ENCODE results near the gene AP2B1.
"Not testable (repeated sequence)": the region's sequence is repeated elsewhere in the genome, so short reads cannot be mapped to it uniquely, and the experiment has no call there.

The AP2B1 gene

GRCh38 chr17:35577830-35578196, 9.3 kb upstream of the AP2B1 start:
- no peak for DNase-seq

GRCh38 chr17:35578197-35578928, 8.8 kb upstream of the AP2B1 start, which contains the start of gene PEX12:
Gene PEX12 (minus strand): TSS chr17:35578571. CDS start chr17:35578021, 550 bp downstream.
- peak; percentile 81 for DNase-seq

GRCh38 chr17:35578929-35579432, 8.1 kb upstream of the AP2B1 start:
- no peak for DNase-seq

GRCh38 chr17:35584061-35584460, 3.1 kb upstream of the AP2B1 start:
- no peak for DNase-seq

GRCh38 chr17:35586569-35587073, 501 bp upstream of the AP2B1 start:
- no peak for DNase-seq

- no peak for DNase-seq
These were observed 1.2 kb downstream of the AP2B1 start for GRCh38 chr17:35588196-35588920.

- DNase-seq: no peak
These were observed 8.9 kb downstream of the AP2B1 start for GRCh38 chr17:35596072-35596471.

- DNase-seq: no peak
These were observed 9.6 kb downstream of the AP2B1 start for GRCh38 chr17:35596530-35597233.

- DNase-seq: no peak
These were observed 10.5 kb downstream of the AP2B1 start for GRCh38 chr17:35597604-35598003.

- no peak for DNase-seq
These were observed 16.6 kb downstream of the AP2B1 start for GRCh38 chr17:35603674-35604073.

GRCh38 chr17:35605678-35606077, 18.6 kb downstream of the AP2B1 start:
- no peak for DNase-seq

GRCh38 chr17:35607239-35607847, 20.2 kb downstream of the AP2B1 start:
- DNase-seq: no peak

GRCh38 chr17:35609831-35610230, 22.7 kb downstream of the AP2B1 start:
- no peak for DNase-seq

GRCh38 chr17:35610746-35611145, 23.6 kb downstream of the AP2B1 start:
- not testable (repeated sequence) for DNase-seq

GRCh38 chr17:35612924-35613521, 25.9 kb downstream of the AP2B1 start:
- DNase-seq: no peak

GRCh38 chr17:35614810-35615209, 27.7 kb downstream of the AP2B1 start:
- DNase-seq: no peak

- DNase-seq: no peak
These were observed 29.4 kb downstream of the AP2B1 start for GRCh38 chr17:35616536-35616935.

GRCh38 chr17:35617505-35617904, 30.4 kb downstream of the AP2B1 start:
- DNase-seq: no peak

- DNase-seq: no peak
These were observed 31.5 kb downstream of the AP2B1 start for GRCh38 chr17:35618628-35619027.

GRCh38 chr17:35621768-35622167, 34.6 kb downstream of the AP2B1 start:
- DNase-seq: no peak

GRCh38 chr17:35627417-35627816, 40.3 kb downstream of the AP2B1 start:
- no peak for DNase-seq

- DNase-seq: no peak
These were observed 43.5 kb downstream of the AP2B1 start for GRCh38 chr17:35630530-35631148.

Measured in T-helper 9 cell (primary cell).